HEK293 (cell line): ENCODE results near the gene MED16.

ENCODE experiments used
- CTCF ChIA-PET: fragments of 350-600 bp; formaldehyde crosslinking; extraction: SDS; loops from one replicate; lab custom pipeline; 2021; ENCODE audit warnings: antibody characterized with exemption; lab: Yijun Ruan, JAX
- POLR2A ChIA-PET: fragments of 300-600 bp; formaldehyde crosslinking; extraction: SDS; loops from one replicate; lab custom pipeline; 2020; ENCODE audit warnings: antibody characterized with exemption, inconsistent platforms; lab: Yijun Ruan, JAX
- H3K27ac ChIP-seq: fragments of 200-500 bp; sonication (Bioruptor generic); 2 replicates; pipeline ENCODE4 v1.5.1; 2014; ENCODE audit warnings: low read depth, low read length, control low read depth, inconsistent platforms; ENCODE audit errors: extremely low read depth
- H3K36me3 ChIP-seq, 2 experiments: fragments of 200-500 bp in 1 of 2; sonication (Bioruptor generic) in 1 of 2; 1 replicate in 1 of 2; 2 replicates in 1 of 2; pipeline ENCODE4 v1.5.1; 2014 to 2017; ENCODE audit warnings: inconsistent platforms in 2 of 2, low read length in 2 of 2; ENCODE audit not compliant: control insufficient read depth in 2 of 2, insufficient read depth in 1 of 2
- H3K4me1 ChIP-seq: fragments of 200-500 bp; sonication (Bioruptor generic); 2 replicates; pipeline ENCODE4 v1.5.1; 2014; ENCODE audit warnings: mild to moderate bottlenecking, low read length, inconsistent platforms; ENCODE audit not compliant: control insufficient read depth, insufficient read depth
- H3K4me3 ChIP-seq: 2 replicates; pipeline ENCODE4 v1.5.1; 2011; ENCODE audit warnings: low read depth, mild to moderate bottlenecking, control low read depth, low read length, moderate library complexity
- H3K9me3 ChIP-seq: fragments of 200-500 bp; sonication (Bioruptor generic); 2 replicates; pipeline ENCODE4 v1.5.1; 2014; ENCODE audit warnings: low read depth, low read length, inconsistent platforms; ENCODE audit not compliant: control insufficient read depth, insufficient read depth
- KLF8 ChIP-seq: fragments of 450-650 bp; formaldehyde crosslinking; IDR thresholded peaks from 2 replicates; pipeline ENCODE4 v1.5.1; 2016; ENCODE audit warnings: missing biosample characterization, missing genetic modification characterization
- PRDM6 ChIP-seq: fragments of 450-650 bp; formaldehyde crosslinking; IDR thresholded peaks from 2 replicates; pipeline ENCODE4 v1.5.1; 2017; ENCODE audit warnings: missing biosample characterization, missing genetic modification characterization
- SALL2 ChIP-seq: fragments of 450-650 bp; formaldehyde crosslinking; IDR thresholded peaks from 2 replicates; pipeline ENCODE4 v1.5.0; 2017; ENCODE audit warnings: missing biosample characterization, mild to moderate bottlenecking, missing genetic modification characterization, borderline replicate concordance
- YY1 ChIP-seq: fragments of 450-650 bp; formaldehyde crosslinking; IDR thresholded peaks from 2 replicates; pipeline ENCODE4 v1.5.1; 2018; ENCODE audit warnings: missing biosample characterization, missing genetic modification characterization
- ZBTB10 ChIP-seq: fragments of 450-650 bp; formaldehyde crosslinking; IDR thresholded peaks from 2 replicates; pipeline ENCODE4 v1.5.1; 2016; ENCODE audit warnings: missing biosample characterization, missing genetic modification characterization
- ZBTB7A ChIP-seq: fragments of 450-650 bp; formaldehyde crosslinking; IDR thresholded peaks from 2 replicates; pipeline ENCODE4 v1.5.1; 2016; ENCODE audit warnings: low read depth, missing biosample characterization, missing genetic modification characterization
- ZIC2 ChIP-seq: fragments of 450-650 bp; formaldehyde crosslinking; IDR thresholded peaks from 2 replicates; pipeline ENCODE4 v1.5.1; 2016; ENCODE audit warnings: missing biosample characterization, missing genetic modification characterization
- ZNF223 ChIP-seq: fragments of 450-650 bp; formaldehyde crosslinking; IDR thresholded peaks from 2 replicates; pipeline ENCODE4 v1.5.1; 2016; ENCODE audit warnings: missing biosample characterization, missing genetic modification characterization
- ZNF335 ChIP-seq: fragments of 450-650 bp; formaldehyde crosslinking; conservative IDR thresholded peaks from 2 replicates; pipeline ENCODE4 v1.5.1; 2016; ENCODE audit warnings: missing biosample characterization, missing genetic modification characterization
- ZNF341 ChIP-seq: fragments of 450-650 bp; formaldehyde crosslinking; IDR thresholded peaks from 2 replicates; pipeline ENCODE4; 2016; ENCODE audit warnings: low read depth, missing biosample characterization, missing genetic modification characterization
- ZNF555 ChIP-seq: fragments of 450-650 bp; formaldehyde crosslinking; conservative IDR thresholded peaks from 2 replicates; pipeline ENCODE4 v1.5.1; 2017; ENCODE audit warnings: missing biosample characterization, mild to moderate bottlenecking, missing genetic modification characterization, inconsistent platforms
- ZNF624 ChIP-seq: fragments of 450-650 bp; formaldehyde crosslinking; IDR thresholded peaks from 2 replicates; pipeline ENCODE4 v1.5.1; 2017; ENCODE audit warnings: missing biosample characterization, missing genetic modification characterization
- ZNF747 ChIP-seq: fragments of 450-650 bp; formaldehyde crosslinking; IDR thresholded peaks from 2 replicates; pipeline ENCODE4 v1.5.1; 2016; ENCODE audit warnings: missing biosample characterization, missing genetic modification characterization
- ZSCAN16 ChIP-seq: fragments of 450-650 bp; formaldehyde crosslinking; IDR thresholded peaks from 2 replicates; pipeline ENCODE4 v1.5.1; 2016; ENCODE audit warnings: missing biosample characterization, missing genetic modification characterization
- TF ChIP-seq, protein P1 (sequence below): IDR thresholded peaks from 2 replicates; pipeline ENCODE4 v1.6.1; 2011; ENCODE audit warnings: mild to moderate bottlenecking, low read depth, low read length, borderline replicate concordance

The MED16 gene

DNA sequence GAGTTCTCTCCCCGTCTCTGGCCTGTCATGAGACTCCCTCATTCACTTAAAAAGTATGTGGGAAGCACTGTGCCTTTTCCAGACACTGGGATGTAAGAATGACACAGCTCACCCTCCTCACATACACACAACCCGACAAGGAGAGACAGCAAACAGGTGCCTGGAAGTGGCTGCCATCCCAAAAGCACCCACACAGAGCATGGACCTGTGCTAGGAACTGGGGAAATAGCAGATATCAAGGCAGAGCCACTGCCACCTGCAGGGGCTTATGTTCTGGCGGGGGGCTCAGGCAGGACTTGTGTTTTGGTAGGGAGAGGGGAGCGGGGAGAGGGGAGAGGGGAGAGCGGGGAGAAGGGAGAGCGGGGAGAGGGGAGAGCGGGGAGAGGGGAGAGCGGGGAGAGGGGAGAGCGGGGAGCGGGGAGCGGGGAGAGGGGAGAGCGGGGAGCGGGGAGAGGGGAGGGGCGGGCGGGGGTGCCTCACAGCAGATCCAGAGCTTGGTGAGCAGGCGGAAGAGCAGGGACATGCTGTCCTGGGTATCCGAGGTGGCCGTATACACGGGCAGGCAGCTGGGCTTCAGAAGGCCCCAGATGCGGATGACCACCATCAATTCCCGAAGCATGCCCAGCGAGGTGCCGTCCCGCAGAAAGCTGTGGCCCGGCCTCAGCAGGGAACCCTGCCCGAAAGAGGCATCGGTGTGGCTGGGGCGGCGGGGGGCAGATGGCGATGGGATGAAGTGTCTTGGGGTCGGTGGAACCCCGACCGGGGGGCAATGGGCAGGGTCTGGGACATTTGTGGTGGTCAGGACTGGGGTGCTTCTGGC is 21.3 kb downstream of the MED16 start:
- Histone ChIP-seq H3K9me3 (no peaks in the 10 kb centered on the region), H3K27ac (no peak overlapping the region), H3K4me1 (no peaks in the 10 kb centered on the region; the same call in 1 of the 2 replicates), H3K4me3 (no peak overlapping the region), H3K36me3 (peaks cover 7 to 64% of the 10 kb centered on the region in 2 experiments; a peak in 2 of 3 replicates)
- TF ChIP-seq ZNF335 (no peak), PRDM6 (tag by site-specific recombination) (no peak), ZBTB10 (tag by site-specific recombination) (0 out of 2 replicates have a peak, but pooled peaks have one; percentile 31), YY1 (tag by site-specific recombination) (no peak), ZNF223 (no peak), ZNF624 (tag by site-specific recombination) (no peak), ZNF555 (tag by site-specific recombination) (no peak), ZBTB7A (tag by site-specific recombination) (peak; percentile 73; the same call in 1 of the 2 replicates), ZIC2 (tag by site-specific recombination) (no peak), ZNF341 (tag by site-specific recombination) (no peak), SALL2 (tag by site-specific recombination) (no peak), KLF8 (tag by site-specific recombination) (0 out of 2 replicates have a peak, but pooled peaks have one; percentile 36), ZSCAN16 (tag by site-specific recombination) (no peak), ZNF747 (tag by site-specific recombination) (no peak)
- CTCF ChIA-PET: no interaction called here
- POLR2A ChIA-PET: no interaction called here

DNA sequence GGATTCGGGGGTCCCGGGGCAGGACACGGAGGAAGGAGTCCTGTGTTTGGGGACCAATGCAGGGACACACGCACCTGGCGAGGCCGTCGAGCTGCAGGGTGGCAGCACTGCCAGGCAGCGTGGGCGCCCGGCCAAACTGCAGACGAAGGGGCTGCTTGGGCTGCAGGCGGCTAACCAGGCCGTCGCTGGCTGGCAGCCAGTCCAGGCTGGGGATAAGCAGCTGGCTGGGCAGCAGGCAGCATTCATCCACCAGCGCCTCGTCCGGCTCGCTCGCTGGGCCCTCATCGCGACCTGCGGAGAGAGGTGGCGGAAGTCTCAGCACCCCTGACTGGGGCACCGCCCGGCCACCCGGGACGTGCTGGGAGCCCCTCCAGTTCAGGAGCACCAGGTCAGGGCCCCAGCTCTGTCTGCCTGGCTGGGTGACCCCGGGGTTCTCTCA is 22.0 kb downstream of the MED16 start:
- Histone ChIP-seq H3K27ac (no peak overlapping the region), H3K4me3 (no peak overlapping the region), H3K36me3 (peaks cover 7 to 59% of the 10 kb centered on the region in 2 experiments; a peak in 2 of 3 replicates), H3K4me1 (no peaks in the 10 kb centered on the region; the same call in 1 of the 2 replicates), H3K9me3 (no peaks in the 10 kb centered on the region)
- TF ChIP-seq ZBTB10 (tag by site-specific recombination) (peak; percentile 44; the same call in 1 of the 2 replicates), ZIC2 (tag by site-specific recombination) (peak; percentile 33; the same call in 1 of the 2 replicates)
- TF ChIP-seq, protein P1, sequence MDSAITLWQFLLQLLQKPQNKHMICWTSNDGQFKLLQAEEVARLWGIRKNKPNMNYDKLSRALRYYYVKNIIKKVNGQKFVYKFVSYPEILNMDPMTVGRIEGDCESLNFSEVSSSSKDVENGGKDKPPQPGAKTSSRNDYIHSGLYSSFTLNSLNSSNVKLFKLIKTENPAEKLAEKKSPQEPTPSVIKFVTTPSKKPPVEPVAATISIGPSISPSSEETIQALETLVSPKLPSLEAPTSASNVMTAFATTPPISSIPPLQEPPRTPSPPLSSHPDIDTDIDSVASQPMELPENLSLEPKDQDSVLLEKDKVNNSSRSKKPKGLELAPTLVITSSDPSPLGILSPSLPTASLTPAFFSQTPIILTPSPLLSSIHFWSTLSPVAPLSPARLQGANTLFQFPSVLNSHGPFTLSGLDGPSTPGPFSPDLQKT: no peak
- POLR2A ChIA-PET: no interaction called here
- CTCF ChIA-PET: no interaction called here
